Measurements from ENCODE around the gene ARNT2.

ARNT2 gene

GRCh38 chr15:80411788-80412288, 7.7 kb downstream of the ARNT2 start:
- DNase-seq (ENCODE audit: low read depth): no peak

GRCh38 chr15:80414546-80415357, 10.6 kb downstream of the ARNT2 start:
- no peak for DNase-seq (ENCODE audit: low read depth)

GRCh38 chr15:80415358-80415670, 11.1 kb downstream of the ARNT2 start:
- no peak for DNase-seq (ENCODE audit: low read depth)

GRCh38 chr15:80416702-80417101, 12.5 kb downstream of the ARNT2 start:
- no peak for DNase-seq (ENCODE audit: low read depth)

- no peak for DNase-seq (ENCODE audit: low read depth)
Observed at GRCh38 chr15:80418892-80419537, 14.8 kb downstream of the ARNT2 start.

GRCh38 chr15:80419546-80419945, 15.4 kb downstream of the ARNT2 start:
- no peak for DNase-seq (ENCODE audit: low read depth)

- DNase-seq (ENCODE audit: low read depth): no peak
Observed at GRCh38 chr15:80420658-80421057, 16.5 kb downstream of the ARNT2 start.

GRCh38 chr15:80423215-80423614, 19.0 kb downstream of the ARNT2 start:
- DNase-seq (ENCODE audit: low read depth): no peak

- no peak for DNase-seq (ENCODE audit: low read depth)
Observed at GRCh38 chr15:80424381-80424780, 20.2 kb downstream of the ARNT2 start.

GRCh38 chr15:80426316-80426715, 22.1 kb downstream of the ARNT2 start:
- no peak for DNase-seq (ENCODE audit: low read depth)

GRCh38 chr15:80429964-80430363, 25.8 kb downstream of the ARNT2 start:
- DNase-seq (ENCODE audit: low read depth): no peak

GRCh38 chr15:80431635-80432344, 27.6 kb downstream of the ARNT2 start:
- no peak for DNase-seq (ENCODE audit: low read depth)

GRCh38 chr15:80432345-80432702, 28.1 kb downstream of the ARNT2 start:
- DNase-seq (ENCODE audit: low read depth): no peak

- no peak for DNase-seq (ENCODE audit: low read depth)
Observed at GRCh38 chr15:80433836-80434235, 29.7 kb downstream of the ARNT2 start.

- no peak for DNase-seq (ENCODE audit: low read depth)
Observed at GRCh38 chr15:80434926-80435720, 30.9 kb downstream of the ARNT2 start.

GRCh38 chr15:80436511-80437307, 32.5 kb downstream of the ARNT2 start:
- no peak for DNase-seq (ENCODE audit: low read depth)

GRCh38 chr15:80437334-80437891, 33.2 kb downstream of the ARNT2 start:
- DNase-seq (ENCODE audit: low read depth): no peak

GRCh38 chr15:80439140-80439539, 35.0 kb downstream of the ARNT2 start:
- DNase-seq (ENCODE audit: low read depth): no peak

GRCh38 chr15:80440024-80440423, 35.8 kb downstream of the ARNT2 start:
- DNase-seq (ENCODE audit: low read depth): no peak

- no peak for DNase-seq (ENCODE audit: low read depth)
Observed at GRCh38 chr15:80441041-80441440, 36.9 kb downstream of the ARNT2 start.

GRCh38 chr15:80441714-80442113, 37.5 kb downstream of the ARNT2 start:
- no peak for DNase-seq (ENCODE audit: low read depth)

All from stimulated activated CD8-positive, alpha-beta memory T cell treated with anti-CD3 and anti-CD28 coated beads, Interleukin-15, amount 100 ng/mL, for 24 hours (primary cell).